Measurements from ENCODE around the gene KIN.
A peak's percentile ranks its signal among the peaks of the same experiment; 100 is the strongest.
"Not testable (repeated sequence)": the region's sequence is repeated elsewhere in the genome, so short reads cannot be mapped to it uniquely, and the experiment has no call there.

The KIN gene

DNA sequence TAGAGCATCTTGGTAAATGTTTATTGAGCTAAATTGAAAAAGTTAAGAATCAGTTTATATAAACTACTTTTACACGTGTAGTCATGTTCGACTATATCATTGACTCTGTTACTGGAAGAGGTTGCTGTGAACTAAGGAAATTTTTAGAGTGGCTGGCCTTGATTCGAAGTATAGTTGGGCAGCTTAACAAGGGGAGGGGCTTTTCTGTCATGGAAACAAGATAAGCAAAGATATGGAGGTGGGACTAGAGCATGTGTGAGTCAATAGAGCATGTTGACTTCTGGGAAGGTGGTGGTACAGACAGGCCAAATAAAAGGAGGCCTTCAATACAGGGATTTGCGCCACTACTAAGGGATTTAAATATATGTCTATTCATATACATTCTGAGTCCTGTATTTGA, 7.8 kb upstream of the KIN start:
- no peak for DNase-seq (ENCODE audit: low read depth, low spot score)
- H3K27ac ChIP-seq: no peak overlapping the region

DNA sequence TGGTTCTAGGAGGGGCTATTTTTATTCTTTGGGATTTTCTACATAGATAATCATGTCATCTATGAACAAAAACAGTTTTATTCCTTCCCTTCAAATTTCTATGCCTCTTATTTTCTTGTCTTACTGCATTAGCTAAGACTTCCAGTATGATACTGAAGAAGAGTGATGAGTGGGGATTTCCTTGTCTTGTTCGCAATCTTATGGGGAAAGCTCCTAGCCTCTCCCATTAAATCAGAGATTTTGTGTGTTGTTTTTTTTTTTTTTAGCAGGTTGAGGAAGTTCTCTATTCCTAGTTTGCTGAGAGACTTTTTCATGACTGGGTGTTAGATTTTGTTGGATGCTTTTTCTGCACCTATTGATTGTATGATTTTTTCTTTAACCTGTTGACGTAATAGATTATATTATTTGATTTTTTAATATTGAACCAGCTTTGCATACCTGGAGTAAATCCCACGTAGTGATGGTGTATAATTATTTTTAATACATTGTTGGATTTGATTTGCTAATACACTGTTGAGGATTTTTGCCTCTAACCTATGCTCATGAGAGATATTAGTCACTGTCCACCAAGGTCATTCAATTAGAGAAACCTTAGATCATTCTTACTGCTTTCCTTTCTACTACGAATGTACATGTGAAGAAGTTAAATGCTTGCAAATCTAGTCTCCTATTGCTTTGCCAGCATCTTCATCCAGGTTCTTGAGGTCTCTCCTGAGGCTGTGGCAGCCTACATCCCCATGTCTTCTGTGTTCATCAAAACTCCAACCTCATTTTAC, 6.6 kb upstream of the KIN start:
- no peak for DNase-seq (ENCODE audit: low read depth, low spot score)
- H3K27ac ChIP-seq: no peak overlapping the region

DNA sequence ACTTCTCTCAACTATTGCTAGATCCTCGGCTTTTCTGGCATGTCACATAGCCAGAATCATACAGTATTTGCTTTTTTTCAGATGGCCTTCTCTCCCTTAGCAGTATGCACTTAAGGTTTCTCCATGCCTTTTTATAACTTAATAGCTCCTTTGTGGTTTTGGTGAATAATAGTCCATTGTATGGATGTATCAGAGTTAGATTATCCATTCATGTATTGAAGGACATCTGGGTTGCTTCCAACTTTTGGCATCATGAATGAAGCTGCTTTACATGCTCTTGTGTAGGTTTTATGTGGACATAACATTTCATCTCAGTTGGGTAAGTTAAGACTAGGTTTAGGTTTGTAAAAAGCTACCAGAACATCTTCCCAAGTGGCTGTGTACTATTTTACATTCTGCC, 4.7 kb upstream of the KIN start:
- DNase-seq (ENCODE audit: low read depth, low spot score): no peak
- H3K27ac ChIP-seq: no peak overlapping the region

DNA sequence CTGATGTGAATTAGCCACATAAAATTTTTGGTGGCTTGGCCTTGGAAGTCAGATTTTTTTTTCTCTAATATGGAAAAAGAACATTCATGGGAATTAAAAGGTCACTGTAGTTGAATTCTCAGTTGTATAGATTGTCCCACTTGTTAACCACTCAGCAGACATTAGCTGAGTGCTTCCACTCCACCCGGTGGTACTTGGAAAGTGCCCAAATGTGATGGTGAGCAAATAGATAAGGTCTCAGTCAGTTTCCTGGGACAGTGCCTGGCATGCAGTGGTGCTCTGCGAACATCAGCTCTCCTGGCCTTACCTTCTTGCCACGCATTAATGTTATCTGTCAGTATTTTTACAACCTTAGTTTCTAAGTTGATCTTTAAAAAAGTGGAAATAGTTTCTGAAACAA, 1.6 kb upstream of the KIN start:
- H3K27ac ChIP-seq: peak overlapping the region; percentile 62
- DNase-seq (ENCODE audit: low read depth, low spot score): no peak

DNA sequence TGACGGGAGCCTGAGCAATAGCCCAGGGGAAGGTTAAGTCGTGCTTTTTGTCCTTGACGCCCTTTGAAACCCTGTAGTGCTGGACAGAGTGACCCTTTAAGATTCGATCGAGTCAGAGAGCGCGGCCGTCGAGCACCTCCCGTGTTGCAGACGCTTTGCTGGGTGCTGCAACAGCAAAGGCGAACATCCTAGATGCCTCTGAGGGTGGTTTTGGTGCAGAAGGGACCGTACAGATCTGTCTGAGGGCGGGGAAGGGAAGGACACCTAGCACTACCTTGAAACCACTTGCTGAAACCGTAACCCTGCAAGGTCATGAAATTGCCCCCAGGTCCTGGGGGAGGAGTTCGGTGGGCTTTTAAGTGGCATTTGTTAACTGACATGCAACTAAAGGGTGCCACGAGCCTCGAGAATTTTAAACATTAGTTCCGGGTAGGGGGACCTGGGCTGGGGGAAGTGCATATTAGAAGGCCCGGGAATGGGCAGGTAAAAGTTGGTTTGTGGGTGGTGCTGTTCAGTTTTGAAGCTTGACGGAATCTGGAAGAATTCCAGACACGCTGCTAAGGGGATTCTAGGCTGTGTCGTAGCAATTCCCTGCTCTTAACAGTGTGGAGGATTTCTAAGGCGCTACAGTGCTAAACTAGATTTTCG, 970 bp upstream of the KIN start:
- peak overlapping the region; percentile 62 for H3K27ac ChIP-seq
- DNase-seq (ENCODE audit: low read depth, low spot score): no peak

DNA sequence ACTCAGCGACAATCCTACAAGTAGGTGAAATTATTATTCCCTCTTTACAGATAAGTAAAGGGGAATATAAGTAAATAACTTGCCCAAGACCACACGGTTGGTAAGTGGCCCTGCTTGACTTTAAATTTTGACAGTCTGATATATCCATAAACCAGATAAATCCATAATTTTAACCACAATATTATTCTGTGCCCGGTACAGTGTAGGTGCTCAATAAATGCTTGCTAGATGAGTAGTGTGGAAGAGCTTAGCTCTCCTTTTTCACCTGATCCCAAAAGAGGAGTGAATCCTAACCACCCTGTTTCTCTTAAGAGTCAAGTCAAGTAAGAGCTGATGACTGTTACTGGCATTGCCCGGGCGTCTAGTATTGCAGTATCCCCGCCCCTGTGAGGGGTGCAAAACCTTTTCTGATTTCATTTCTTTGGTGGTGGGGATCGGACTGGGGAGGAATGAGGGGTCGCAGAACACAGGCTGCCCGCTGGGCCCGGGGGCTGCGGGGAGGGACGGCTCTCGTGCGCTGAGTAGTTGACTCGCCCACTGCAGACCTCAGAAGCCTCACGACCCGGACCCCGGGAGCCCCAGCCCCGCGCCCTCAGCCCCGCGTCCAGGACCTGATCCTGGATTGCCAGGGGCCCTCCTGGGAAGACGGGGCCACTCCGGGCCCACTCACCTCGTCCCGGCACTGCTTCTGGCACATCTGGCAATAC, 490 bp downstream of the KIN start:
- no peak for DNase-seq (ENCODE audit: low read depth, low spot score)
- H3K27ac ChIP-seq: peak overlapping the region; percentile 62

DNA sequence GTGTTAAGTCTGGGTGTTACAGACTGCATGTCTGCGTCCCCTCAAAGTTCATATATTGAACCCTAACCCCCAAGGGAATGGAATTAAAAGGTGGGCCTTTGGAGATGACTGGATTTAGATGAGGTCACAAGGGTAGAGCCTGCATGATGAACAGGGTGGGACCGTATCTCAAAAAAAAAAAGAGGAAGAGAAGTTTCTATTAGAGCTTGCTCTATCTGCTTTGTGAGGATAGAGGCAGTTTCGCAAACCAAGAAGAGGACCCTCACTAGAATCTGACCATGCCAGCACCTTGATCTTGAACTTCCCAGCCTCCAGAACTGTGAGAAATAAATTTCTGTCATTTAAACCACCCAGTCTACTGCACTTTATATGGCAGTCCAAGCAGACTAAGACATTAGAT, 1.4 kb downstream of the KIN start:
- no peak overlapping the region for H3K27ac ChIP-seq
- no peak for DNase-seq (ENCODE audit: low read depth, low spot score)

DNA sequence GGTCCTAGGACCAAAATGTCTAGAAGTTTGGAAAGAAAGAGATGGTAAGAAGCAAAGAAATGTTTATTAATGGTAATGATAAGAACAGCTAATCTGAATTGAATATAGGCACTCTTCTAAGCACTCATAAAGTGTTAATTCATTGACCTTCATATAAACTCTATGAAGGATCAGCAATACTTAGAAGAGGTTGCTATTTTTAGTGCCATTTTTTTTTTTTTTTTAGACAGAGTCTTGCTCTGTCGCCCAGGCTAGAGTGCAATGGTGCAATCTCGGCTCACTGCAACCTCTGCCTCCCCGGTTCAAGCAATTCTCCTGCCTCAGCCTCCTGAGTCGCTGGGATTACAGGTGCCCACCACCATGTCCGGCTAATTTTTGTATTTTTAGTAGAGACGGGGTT, 5.6 kb downstream of the KIN start:
- H3K27ac ChIP-seq; DNase-seq (ENCODE audit: low read depth, low spot score): not testable (repeated sequence)

DNA sequence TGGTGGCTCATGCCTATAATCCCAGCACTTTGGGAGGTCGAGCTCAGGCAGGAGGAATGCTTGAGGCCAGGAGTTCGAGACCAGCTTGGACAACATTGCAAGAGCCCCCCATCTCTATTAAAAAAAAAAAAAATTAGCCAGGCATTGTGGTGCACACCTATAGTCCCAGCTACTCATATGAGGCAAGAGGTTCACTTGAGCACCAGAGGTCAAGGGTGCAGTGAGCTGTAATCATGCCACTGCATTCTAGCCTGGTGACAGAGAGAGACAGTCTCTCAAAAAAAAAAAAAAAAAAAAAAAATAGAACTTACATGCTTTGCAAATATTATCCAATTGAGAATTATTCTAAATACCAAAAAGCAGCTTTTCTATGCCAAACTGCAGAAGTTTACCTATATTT, 11.0 kb downstream of the KIN start:
- DNase-seq (ENCODE audit: low read depth, low spot score): no peak
- no peak overlapping the region for H3K27ac ChIP-seq

DNA sequence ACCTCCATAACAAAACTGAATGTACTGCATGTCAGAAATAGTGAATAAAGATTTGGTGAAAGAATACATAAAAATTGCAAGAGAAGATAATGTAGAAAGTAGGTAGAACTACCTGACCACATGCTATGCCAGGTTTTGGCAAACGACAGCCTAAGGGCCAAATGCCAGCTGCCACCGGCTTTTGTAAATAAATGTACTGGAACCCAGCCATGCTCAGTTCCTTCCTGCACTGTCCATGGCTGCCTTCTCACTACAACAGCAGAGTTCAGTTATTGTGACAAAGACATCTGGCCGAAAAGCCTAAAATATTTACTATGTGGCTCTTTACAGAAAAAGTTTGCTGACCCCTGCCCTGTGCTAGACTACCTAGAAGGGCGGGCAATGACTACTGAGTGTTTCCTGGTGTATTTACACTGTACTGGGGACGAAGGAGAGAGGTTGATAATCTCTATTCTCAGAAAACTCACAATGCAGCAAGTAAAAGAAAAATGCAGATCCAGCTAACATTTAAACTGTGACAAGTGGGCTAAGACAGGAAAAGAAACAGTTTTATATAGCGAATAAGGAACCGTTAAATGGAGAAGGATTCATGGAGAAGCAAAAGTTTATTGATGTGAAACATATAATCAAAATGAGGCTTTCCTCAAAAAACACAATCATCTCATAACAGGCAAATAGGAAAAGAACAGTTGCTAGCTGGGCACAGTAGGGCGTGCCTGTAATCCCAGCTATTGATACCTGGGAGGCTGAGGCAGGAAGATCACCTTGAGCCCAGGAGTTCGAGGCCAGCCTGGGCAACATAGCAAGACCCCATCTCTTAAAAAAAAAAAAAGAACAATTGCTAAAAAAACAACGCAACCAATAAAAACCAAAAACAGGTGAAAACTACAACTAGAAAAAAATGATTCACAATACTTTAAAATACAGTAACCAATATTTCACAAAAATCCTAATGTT, 13.7 kb downstream of the KIN start:
- H3K27ac ChIP-seq: no peak overlapping the region
- no peak for DNase-seq (ENCODE audit: low read depth, low spot score)

DNA sequence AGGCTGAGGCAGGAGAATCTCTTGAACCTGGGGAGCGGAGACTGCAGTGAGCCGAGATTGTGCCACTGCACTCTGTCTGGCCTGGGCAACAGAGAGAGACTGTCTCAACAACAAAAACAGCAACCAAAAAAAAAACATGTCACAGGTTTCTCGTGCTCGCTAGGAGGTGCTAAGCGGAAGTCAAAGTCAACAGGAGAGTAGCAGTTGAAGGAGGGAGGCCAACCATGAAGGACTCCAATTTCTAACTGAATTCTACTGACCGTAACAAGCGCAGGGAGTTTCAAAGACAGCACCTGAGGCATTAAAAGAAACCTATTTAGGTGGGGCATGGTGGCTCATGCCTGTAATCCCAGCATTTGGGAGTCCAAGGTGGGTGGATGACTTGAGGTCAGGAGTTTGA, 19.4 kb downstream of the KIN start:
- H3K27ac ChIP-seq: no peak overlapping the region
- DNase-seq (ENCODE audit: low read depth, low spot score): no peak

DNA sequence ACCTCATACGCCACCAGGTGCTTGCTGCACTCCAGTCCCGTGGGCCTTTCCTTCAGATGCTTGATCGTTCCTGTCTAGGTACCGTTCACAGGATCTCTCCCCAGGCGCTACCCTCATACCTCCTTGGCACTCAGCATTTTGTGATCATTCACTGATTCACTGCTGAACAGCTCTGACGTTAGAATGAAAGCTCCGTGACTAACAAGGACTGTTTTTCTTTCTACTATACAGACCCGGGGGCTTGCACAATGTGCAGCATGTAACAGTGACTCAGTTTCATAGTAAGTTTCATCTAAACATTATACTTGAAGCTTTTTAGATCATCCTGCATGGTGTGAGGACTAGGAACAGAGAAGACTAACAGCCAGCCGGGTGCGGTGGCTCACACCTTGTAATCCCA, 20.6 kb downstream of the KIN start:
- H3K27ac ChIP-seq: no peak overlapping the region
- DNase-seq (ENCODE audit: low read depth, low spot score): no peak

DNA sequence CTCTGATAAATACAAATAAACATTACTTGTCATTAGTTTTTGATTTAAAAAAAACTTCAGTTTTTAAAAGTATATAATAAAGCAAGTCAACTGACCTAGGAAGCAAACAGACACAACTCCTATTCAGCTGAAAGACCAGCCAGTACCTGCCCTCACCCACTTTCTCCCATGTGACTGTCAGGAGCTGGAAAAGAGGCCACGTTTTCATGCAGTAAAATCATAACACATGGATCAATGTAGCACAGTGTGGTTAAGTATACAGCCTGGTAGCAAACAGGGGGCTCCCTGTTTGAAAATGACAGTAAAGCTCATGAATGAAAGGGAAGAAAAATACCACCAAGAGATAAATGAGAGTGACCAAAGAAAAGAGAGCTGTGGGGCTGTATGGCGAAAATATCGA, 21.6 kb downstream of the KIN start:
- no peak for DNase-seq (ENCODE audit: low read depth, low spot score)
- no peak overlapping the region for H3K27ac ChIP-seq

DNA sequence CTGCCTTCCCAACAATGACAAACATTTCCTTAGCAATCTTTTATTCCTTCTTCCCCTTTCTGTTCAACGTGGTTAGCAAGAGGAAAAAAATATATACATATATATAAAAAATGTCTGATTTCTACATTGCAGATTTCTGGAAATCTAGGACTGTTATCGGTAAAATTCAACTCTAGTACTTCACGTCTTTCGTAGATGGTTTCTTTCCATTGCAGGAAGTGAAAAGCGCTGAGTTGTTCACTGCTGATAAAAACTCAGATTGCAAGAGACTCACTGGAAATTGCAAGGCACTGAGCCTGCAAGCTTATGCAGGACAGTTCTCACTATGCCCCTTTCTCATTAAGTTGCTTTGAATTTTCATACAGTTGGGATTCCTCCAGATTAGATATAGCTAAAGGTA, 23.9 kb downstream of the KIN start:
- no peak overlapping the region for H3K27ac ChIP-seq
- no peak for DNase-seq (ENCODE audit: low read depth, low spot score)

DNA sequence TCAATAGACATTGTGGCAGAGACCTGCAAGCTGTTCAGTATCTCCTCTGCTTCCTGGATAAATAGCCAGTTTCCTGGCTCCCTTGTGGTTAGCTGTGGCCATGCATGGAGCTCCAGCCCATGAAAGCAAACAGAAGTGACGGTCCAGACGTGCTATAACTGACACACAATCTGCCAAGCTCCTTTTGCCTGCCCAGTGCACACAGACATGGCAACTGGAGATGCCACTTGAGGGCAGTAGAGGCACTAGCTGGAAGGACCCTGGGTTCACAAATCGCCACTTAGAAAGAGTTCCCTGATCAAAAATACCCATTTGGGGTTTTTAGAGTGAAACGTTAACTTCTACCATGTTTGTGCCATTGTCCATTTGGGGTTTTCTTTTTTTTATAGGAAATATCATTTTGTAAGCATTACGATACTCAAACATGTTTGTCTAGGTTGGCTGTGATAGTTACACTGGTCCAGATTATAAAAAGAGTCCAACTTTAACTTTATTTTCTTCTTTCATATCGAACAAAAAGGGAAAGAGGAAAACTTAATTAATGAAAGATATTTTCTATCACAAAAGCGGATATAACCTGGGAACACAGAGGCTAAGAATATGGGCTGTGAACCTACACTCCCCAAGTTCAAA, 31.3 kb downstream of the KIN start:
- peak; percentile 3 for DNase-seq (ENCODE audit: low read depth, low spot score)
- H3K27ac ChIP-seq: no peak overlapping the region

DNA sequence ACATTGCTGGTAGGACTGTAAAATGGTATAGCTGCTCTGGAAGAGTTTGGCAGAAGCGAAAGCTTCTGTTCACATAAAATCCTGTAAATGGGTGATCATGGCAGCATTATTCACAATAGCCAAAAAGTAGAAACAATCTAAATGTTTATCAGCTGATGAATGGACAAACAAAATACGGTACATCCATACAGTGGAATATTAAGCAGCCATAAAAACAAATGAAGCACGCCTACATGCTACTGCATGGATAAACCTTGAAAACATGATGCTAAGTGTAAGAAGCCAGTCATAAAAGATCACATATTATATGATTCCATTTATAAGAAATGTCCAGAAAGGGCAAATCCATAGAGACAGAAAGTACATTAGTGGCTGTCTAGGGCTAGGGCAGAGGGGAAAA, 32.7 kb downstream of the KIN start:
- DNase-seq (ENCODE audit: low read depth, low spot score): no peak
- H3K27ac ChIP-seq: no peak overlapping the region

DNA sequence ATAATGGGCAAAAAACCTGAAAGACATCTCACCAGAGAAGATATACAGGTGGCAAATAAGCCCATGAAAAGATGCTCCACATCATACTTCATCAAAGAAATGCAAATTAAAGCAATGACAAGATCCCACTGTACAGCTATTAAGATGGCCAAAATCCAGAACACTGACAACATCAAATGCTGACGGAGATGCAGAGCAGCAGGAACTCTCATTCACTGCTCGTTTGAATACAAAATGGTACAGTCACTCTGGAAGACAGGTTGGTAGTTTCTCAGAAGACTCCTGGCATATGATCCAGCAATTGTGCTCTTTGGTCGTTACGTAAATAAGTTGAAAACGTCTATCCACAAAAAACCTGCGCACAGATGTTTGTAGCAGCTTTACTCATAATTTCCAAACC, 35.5 kb downstream of the KIN start:
- no peak overlapping the region for H3K27ac ChIP-seq
- no peak for DNase-seq (ENCODE audit: low read depth, low spot score)

DNA sequence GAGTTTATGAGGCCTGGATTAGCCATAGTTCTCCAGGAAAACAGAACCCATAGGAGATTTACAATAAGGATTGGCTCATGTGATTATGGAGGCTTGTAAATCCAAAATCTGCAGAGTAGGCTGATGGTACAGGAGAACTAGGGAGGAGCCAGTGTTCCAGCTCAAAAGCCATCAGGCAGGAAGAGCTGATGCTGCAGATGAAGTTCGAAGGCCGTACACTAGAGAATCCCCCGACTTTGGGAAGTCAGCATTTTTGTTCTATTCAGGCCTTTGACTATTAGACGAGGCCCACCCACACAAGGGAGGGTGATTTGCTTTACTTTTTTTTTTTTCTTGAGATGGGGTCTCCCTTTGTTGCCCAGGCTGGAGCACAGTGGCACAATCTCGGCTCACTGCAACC, 37.6 kb downstream of the KIN start:
- no peak overlapping the region for H3K27ac ChIP-seq
- DNase-seq (ENCODE audit: low read depth, low spot score): no peak

DNA sequence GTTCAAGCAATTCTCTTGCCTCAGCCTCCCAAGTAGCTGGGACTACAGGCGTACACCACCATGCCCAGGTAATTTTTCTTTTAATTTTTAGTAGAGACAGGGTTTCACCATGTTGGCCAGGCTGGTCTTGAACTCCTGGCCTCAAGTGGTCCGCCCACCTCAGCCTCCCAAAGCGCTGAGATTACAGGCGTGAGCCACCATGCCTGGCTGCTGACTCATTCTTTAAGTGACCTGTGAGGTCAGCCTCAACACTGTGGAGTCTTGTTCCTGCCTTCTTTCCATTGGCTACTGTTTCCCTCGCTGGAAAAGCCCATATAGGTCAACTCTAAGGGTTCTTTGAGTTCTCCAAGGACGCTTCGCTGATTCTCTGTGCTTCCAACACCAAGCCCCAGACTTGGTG, 39.2 kb downstream of the KIN start:
- DNase-seq (ENCODE audit: low read depth, low spot score); H3K27ac ChIP-seq: not testable (repeated sequence)

DNA sequence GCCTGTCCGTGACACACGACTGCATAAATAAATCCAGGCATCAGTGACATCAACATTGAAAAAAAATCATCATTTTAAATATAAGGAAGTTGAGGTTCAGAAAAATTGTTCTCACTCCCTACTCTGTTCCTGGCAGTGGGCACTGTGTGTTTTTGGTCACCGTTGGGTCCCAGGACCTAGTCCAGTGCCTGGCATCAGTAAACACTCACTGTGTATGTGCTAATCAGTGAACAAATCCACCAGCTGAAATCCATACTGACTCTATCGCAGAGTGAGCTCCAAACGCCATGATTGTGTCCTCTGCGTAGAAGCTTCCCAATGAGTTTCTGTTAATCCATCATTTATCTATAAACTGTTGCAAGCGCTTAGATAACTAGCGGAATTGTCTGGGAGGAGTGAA, 43.5 kb downstream of the KIN start:
- no peak for DNase-seq (ENCODE audit: low read depth, low spot score)
- no peak overlapping the region for H3K27ac ChIP-seq

Data from epithelial cell of prostate (primary cell).